ENCODE data around the gene CTSC.

CTSC gene

DNA sequence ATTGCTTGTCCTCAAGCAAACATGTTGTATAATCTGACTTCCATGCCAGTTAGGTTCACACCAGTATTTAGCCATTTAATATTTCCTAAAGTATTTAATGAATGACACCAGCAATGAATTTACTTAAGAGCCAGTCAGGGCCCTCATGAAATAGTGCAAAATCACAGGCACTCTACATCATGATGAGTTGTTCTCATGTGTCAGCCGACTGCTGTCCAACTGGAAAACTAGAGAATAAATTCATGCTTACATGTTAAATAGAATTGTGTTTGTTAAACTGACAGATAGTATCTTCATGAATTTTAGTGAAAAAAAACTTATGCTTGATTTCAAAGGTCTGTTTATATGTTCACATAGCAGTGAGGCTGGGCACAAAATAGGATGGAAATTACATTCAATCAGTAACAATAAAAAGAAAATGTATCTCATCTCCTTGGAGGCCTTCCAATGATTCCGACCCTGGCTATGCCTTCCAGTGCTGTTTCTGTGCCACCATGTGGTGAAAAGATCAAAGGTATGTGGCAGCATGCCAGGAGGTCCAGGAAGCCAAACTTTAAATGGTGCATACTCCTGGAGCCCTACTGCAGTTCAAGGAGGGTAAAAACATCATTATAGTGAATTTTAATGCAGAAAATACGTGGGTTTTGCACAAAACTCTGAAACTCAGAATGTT lies 45.2 kb downstream of the CTSC start:
- DNase-seq (ENCODE audit: low read depth, low spot score) = no peak
- H3K27ac ChIP-seq (ENCODE audit: low read length) = no peak overlapping the region
- H3K27me3 ChIP-seq (ENCODE audit: control insufficient read depth, insufficient read depth, low read length) = no peaks in the 10 kb centered on the region
- H3K9me3 ChIP-seq (ENCODE audit: control insufficient read depth, insufficient read depth, low read length) = no peaks in the 10 kb centered on the region
- H3K4me1 ChIP-seq (ENCODE audit: control insufficient read depth, insufficient read depth, low read length) = no peaks in the 10 kb centered on the region; the same call in 1 of the 2 replicates
- peaks cover 13% of the 10 kb centered on the region; the same call in 1 of the 2 replicates for H3K36me3 ChIP-seq (ENCODE audit: control insufficient read depth, insufficient read depth, low read length)
- no CpG with 5 or more reads among the region's 3 CpGs for WGBS (ENCODE audit: insufficient coverage, insufficient read length)
- no peak overlapping the region for H3K4me3 ChIP-seq (ENCODE audit: low read length)

DNA sequence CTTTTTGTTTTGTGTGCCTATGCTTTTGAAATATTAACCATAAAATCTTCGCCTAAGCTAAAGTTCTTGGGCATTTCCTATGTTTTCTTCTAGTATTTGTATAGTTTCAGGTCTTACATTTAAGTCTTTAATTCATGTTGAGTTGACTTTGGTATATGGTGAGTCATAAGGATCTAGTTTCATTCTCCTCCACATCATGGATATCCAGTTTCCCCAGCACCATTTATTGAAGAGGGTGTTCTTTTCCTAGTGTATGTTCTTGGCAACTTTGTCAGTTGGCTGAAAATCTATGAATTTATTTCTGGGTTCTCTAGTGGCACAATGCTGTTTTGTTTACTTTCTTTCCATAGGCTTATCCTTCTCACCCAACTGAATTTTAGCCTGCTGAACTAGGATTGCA lies 49.0 kb downstream of the CTSC start:
- H3K27ac ChIP-seq (ENCODE audit: low read length) = no peak overlapping the region
- DNase-seq (ENCODE audit: low read depth, low spot score) = no peak
- no peaks in the 10 kb centered on the region for H3K27me3 ChIP-seq (ENCODE audit: control insufficient read depth, insufficient read depth, low read length)
- no peaks in the 10 kb centered on the region for H3K9me3 ChIP-seq (ENCODE audit: control insufficient read depth, insufficient read depth, low read length)
- no peaks in the 10 kb centered on the region for H3K4me1 ChIP-seq (ENCODE audit: control insufficient read depth, insufficient read depth, low read length)
- peaks cover 7% of the 10 kb centered on the region; the same call in 1 of the 2 replicates for H3K36me3 ChIP-seq (ENCODE audit: control insufficient read depth, insufficient read depth, low read length)
- no peak overlapping the region for H3K4me3 ChIP-seq (ENCODE audit: low read length)
- no CpG with 5 or more reads among the region's 1 CpG for WGBS (ENCODE audit: insufficient coverage, insufficient read length)

DNA sequence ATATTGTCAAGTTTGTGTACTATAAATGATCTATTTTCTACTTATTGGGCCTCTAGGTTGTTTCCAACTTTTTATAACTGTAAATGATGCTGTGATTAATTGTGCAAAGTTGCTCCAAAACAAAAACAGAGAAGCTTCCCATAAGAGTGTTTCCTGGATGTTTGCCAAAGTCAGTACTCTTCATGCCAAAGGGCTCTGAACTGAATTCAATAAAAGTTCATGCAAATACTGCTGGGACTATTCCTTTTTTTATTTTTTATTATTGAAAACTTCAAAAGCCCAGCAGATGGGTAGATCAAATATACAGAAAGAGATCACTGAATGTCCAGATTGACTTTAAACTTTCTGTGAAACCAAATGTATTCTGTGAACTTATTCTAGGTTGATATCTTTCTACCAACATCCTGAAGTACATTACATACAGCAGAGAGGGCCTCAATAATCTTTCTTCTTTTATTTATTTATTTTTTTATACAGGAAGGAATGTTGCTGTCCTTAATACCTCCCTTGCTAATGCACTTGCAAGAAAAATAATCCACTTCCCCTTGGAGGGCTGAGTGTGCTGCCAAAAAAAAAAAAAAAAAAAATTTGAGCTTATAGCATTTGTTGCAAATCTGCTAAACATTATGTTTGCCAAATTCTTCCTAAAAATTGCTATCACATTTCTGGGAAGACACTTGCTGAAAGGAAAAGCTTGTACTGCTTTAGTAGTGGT lies 53.0 kb downstream of the CTSC start:
- Histone ChIP-seq H3K9me3 (ENCODE audit: control insufficient read depth, insufficient read depth, low read length) (no peaks in the 10 kb centered on the region), H3K4me1 (ENCODE audit: control insufficient read depth, insufficient read depth, low read length) (no peaks in the 10 kb centered on the region), H3K4me3 (ENCODE audit: low read length) (no peak overlapping the region), H3K27ac (ENCODE audit: low read length) (no peak overlapping the region), H3K36me3 (ENCODE audit: control insufficient read depth, insufficient read depth, low read length) (no peaks in the 10 kb centered on the region), H3K27me3 (ENCODE audit: control insufficient read depth, insufficient read depth, low read length) (no peaks in the 10 kb centered on the region)
- no peak for DNase-seq (ENCODE audit: low read depth, low spot score)

DNA sequence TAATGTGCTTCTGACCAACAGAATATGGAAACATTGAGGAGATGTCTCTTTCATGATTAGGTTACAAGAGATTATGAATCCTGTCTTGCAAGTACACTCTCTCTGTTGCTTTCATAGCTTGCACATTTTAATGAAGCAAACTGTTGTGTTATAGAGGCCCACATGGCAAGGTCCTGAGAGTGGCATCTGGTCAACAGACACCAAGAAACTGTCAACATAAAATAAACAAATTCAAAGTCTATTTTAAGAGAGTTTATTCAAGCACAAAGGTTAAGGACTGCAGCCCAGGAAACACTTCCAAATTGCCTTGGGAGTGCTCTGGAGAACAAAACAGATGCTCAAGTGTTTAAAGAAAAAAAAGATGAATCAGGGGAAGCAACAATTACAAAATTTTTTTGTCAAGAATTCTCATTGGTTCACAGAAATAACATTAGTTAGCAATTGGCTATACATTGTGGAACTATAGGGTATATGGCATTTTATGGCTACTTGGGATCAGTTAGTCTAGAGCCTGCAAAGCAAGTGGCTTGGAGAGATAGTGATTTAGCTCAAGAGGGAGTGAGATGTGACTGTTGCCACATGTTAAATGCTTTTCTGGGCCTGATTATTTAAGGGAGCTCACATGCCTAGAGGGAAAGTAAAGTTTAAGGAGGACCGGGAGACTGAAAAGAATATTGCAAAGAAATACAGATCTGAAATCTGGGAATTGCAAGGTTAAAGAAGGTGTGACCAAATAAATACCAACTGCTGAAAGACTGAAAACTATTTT lies 54.6 kb downstream of the CTSC start:
- Histone ChIP-seq H3K27me3 (ENCODE audit: control insufficient read depth, insufficient read depth, low read length) (no peaks in the 10 kb centered on the region), H3K9me3 (ENCODE audit: control insufficient read depth, insufficient read depth, low read length) (no peaks in the 10 kb centered on the region), H3K4me3 (ENCODE audit: low read length) (no peak overlapping the region), H3K27ac (ENCODE audit: low read length) (no peak overlapping the region), H3K4me1 (ENCODE audit: control insufficient read depth, insufficient read depth, low read length) (no peaks in the 10 kb centered on the region), H3K36me3 (ENCODE audit: control insufficient read depth, insufficient read depth, low read length) (no peaks in the 10 kb centered on the region)
- WGBS (ENCODE audit: insufficient coverage, insufficient read length) = no CpG with 5 or more reads among the region's 1 CpG
- DNase-seq (ENCODE audit: low read depth, low spot score) = no peak

DNA sequence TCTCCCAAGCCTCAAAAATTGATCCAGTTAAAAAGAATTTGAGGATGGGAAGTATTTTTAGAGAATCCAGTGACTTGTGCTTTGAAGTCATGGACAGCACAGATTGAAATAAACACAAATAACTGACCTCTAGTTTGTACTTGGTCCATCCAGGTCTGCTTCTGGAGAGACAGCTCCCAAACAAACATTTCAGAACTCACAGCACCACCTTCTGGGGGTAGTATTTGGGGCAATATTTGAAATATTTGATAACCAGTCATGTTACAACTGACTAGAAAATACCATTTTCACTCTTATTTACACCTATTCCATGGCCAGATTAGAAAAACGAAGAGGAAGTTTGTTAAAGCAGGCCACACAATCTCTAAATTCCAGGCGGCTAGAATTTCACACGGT lies 56.2 kb downstream of the CTSC start:
- no peaks in the 10 kb centered on the region for H3K27me3 ChIP-seq (ENCODE audit: control insufficient read depth, insufficient read depth, low read length)
- H3K4me3 ChIP-seq (ENCODE audit: low read length) = no peak overlapping the region
- no peaks in the 10 kb centered on the region for H3K36me3 ChIP-seq (ENCODE audit: control insufficient read depth, insufficient read depth, low read length)
- no peak for DNase-seq (ENCODE audit: low read depth, low spot score)
- WGBS (ENCODE audit: insufficient coverage, insufficient read length) = no CpG with 5 or more reads among the region's 3 CpGs
- no peaks in the 10 kb centered on the region for H3K4me1 ChIP-seq (ENCODE audit: control insufficient read depth, insufficient read depth, low read length)
- no peak overlapping the region for H3K27ac ChIP-seq (ENCODE audit: low read length)
- no peaks in the 10 kb centered on the region for H3K9me3 ChIP-seq (ENCODE audit: control insufficient read depth, insufficient read depth, low read length)

DNA sequence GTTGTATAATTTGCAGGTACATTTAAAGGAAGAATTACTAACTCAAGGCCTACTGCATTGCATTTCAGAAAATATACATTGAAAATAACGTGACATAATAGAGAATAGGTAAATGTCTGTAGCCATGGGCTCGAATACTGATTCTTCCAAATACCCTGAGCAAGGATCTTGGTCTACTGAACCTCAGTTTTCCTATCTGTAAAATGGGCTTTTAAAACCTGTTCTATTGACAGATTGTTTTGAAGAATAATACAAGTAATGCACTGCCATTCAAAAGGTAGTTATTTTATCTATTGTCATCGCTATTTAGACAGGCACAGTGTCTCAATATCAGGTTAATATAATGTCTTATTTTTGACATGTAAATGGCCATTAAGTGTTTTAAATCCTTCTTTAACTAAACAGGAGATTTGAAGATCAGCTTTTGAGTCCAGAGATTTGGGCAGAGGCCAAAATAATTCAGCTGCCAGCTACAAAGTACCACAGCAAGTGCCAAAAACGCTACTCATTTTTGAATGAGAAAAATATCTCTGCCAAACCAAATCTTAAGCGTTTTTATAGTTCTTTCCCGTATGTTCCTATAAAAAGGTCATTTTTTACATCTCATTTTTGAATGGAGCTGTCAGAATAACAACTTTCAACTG lies 56.7 kb downstream of the CTSC start:
- Histone ChIP-seq H3K9me3 (ENCODE audit: control insufficient read depth, insufficient read depth, low read length) (no peaks in the 10 kb centered on the region), H3K36me3 (ENCODE audit: control insufficient read depth, insufficient read depth, low read length) (no peaks in the 10 kb centered on the region), H3K4me1 (ENCODE audit: control insufficient read depth, insufficient read depth, low read length) (no peaks in the 10 kb centered on the region), H3K27me3 (ENCODE audit: control insufficient read depth, insufficient read depth, low read length) (no peaks in the 10 kb centered on the region), H3K4me3 (ENCODE audit: low read length) (no peak overlapping the region), H3K27ac (ENCODE audit: low read length) (no peak overlapping the region)
- DNase-seq (ENCODE audit: low read depth, low spot score) = no peak
- WGBS (ENCODE audit: insufficient coverage, insufficient read length) = no CpG with 5 or more reads among the region's 6 CpGs

DNA sequence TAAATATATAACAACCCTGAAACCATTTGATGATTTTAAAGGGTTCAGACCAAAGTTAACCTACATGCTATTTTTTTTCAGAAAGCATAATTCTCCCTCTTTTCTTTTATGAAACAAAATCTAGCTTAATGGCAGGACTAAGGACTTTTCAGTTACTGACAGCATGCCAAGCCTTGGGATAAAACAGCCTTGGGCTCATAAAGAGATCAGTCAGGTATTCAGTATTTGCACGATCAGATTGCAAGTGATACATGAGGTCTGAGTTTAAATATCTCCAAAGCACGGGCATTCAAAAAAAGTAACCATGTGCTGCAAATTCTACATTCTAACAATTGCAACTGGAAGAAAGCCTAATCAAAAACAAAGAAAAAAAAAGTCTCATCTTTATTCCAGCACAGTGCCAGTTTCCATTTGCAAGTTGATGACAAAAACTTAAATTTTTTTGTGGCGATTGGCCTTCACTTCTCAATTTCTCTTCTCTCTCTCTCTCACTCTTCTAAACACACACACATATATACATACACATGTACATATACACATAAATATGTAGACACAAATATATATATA lies 60.1 kb downstream of the CTSC start:
- WGBS (ENCODE audit: insufficient coverage, insufficient read length) = no CpG with 5 or more reads among the region's 3 CpGs
- Histone ChIP-seq H3K9me3 (ENCODE audit: control insufficient read depth, insufficient read depth, low read length) (no peaks in the 10 kb centered on the region), H3K4me3 (ENCODE audit: low read length) (no peak overlapping the region), H3K36me3 (ENCODE audit: control insufficient read depth, insufficient read depth, low read length) (no peaks in the 10 kb centered on the region), H3K4me1 (ENCODE audit: control insufficient read depth, insufficient read depth, low read length) (no peaks in the 10 kb centered on the region), H3K27ac (ENCODE audit: low read length) (no peak overlapping the region), H3K27me3 (ENCODE audit: control insufficient read depth, insufficient read depth, low read length) (no peaks in the 10 kb centered on the region)
- no peak for DNase-seq (ENCODE audit: low read depth, low spot score)

DNA sequence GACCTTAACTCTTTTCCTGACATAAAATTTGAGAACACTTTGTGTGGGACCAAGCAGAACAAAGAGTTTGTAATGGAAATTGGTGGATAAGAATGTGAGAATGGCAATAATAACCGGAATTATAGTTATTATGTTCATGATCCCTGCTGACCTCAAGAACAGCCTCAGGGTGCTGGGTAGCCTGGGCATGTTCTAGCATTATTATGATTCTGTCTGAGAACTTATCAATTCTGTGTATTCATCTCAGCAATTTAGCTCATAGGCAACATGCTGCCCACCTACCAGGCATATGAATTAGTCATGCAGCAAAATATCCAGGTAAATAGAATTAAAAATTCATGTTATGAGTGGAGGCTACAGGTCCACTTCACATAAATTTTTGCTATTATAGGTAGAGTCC lies 61.9 kb downstream of the CTSC start:
- Histone ChIP-seq H3K36me3 (ENCODE audit: control insufficient read depth, insufficient read depth, low read length) (no peaks in the 10 kb centered on the region), H3K4me3 (ENCODE audit: low read length) (no peak overlapping the region), H3K27ac (ENCODE audit: low read length) (no peak overlapping the region), H3K4me1 (ENCODE audit: control insufficient read depth, insufficient read depth, low read length) (no peaks in the 10 kb centered on the region), H3K9me3 (ENCODE audit: control insufficient read depth, insufficient read depth, low read length) (no peaks in the 10 kb centered on the region), H3K27me3 (ENCODE audit: control insufficient read depth, insufficient read depth, low read length) (no peaks in the 10 kb centered on the region)
- DNase-seq (ENCODE audit: low read depth, low spot score) = no peak
- 100% methylated on average over 1 of the region's 1 CpG for WGBS (ENCODE audit: insufficient coverage, insufficient read length)

DNA sequence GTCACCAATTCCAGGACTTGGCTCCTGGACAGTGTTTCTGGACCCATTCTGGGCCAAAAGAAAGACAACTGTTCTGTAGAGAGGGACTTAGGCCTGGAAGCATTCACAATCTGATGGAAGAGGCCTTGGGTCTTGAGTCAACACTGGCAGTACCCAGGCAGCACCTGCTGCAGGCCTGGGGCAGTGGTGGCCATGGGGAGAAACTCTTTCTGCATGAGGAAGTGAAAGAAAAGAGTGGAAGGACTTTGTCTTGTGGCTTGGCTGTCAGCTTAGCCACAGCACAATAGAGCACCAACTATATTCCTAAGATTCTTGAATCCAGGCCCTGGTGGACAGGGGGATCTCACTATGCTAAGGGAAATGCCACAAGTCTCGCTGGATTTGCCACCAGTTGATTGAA lies 70.6 kb downstream of the CTSC start:
- Histone ChIP-seq H3K27ac (ENCODE audit: low read length) (no peak overlapping the region), H3K27me3 (ENCODE audit: control insufficient read depth, insufficient read depth, low read length) (no peaks in the 10 kb centered on the region), H3K9me3 (ENCODE audit: control insufficient read depth, insufficient read depth, low read length) (peaks cover 2% of the 10 kb centered on the region; the same call in 1 of the 2 replicates), H3K4me3 (ENCODE audit: low read length) (no peak overlapping the region), H3K36me3 (ENCODE audit: control insufficient read depth, insufficient read depth, low read length) (peaks cover 4% of the 10 kb centered on the region; the same call in 1 of the 2 replicates), H3K4me1 (ENCODE audit: control insufficient read depth, insufficient read depth, low read length) (no peaks in the 10 kb centered on the region)
- no CpG with 5 or more reads among the region's 1 CpG for WGBS (ENCODE audit: insufficient coverage, insufficient read length)
- no peak for DNase-seq (ENCODE audit: low read depth, low spot score)

DNA sequence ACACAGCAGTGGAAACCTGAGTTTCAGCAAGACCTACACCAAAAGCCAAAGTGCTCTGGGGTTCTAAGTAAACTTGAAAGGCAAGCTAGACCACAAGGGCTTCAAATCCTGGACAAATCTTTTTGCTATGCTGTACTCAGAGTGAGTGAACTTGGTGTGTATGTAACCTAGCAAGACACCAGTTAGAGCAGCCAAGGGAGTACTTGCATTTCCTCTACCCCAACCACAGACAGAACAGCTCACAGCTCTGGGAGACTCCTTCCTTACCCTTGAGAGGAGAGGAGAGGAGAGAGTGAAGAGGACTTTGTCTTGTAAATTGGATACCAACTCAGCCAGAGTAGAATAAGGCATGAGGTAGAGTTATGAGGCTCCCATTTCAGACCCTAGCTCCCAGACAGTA lies 71.4 kb downstream of the CTSC start:
- Histone ChIP-seq H3K27ac (ENCODE audit: low read length) (no peak overlapping the region), H3K27me3 (ENCODE audit: control insufficient read depth, insufficient read depth, low read length) (no peaks in the 10 kb centered on the region), H3K4me3 (ENCODE audit: low read length) (no peak overlapping the region), H3K36me3 (ENCODE audit: control insufficient read depth, insufficient read depth, low read length) (peaks cover 4% of the 10 kb centered on the region; the same call in 1 of the 2 replicates), H3K9me3 (ENCODE audit: control insufficient read depth, insufficient read depth, low read length) (peaks cover 2% of the 10 kb centered on the region; the same call in 1 of the 2 replicates), H3K4me1 (ENCODE audit: control insufficient read depth, insufficient read depth, low read length) (no peaks in the 10 kb centered on the region)
- DNase-seq (ENCODE audit: low read depth, low spot score) = no peak
